CD4-positive, alpha-beta T cell (primary cell): Measurements from ENCODE around the gene PFKM. TPM values are rescaled to one million over a fixed set of nuclear protein-coding genes. Genes with fewer than 3 reads are reported as not detected.

Source experiments
- ATAC-seq: fragments of 200-7000 bp; cut with Tn5 transposase; one replicate; pipeline ENCODE4 v1.10.0; 2022; ENCODE audit warnings: mild to moderate bottlenecking; ENCODE audit not compliant: poor library complexity
- CTCF ChIA-PET: fragments of 350-600 bp; sonication (Branson Sonifier 250); formaldehyde crosslinking; loops from one replicate; lab custom pipeline; 2021; ENCODE audit warnings: antibody characterized with exemption, inconsistent platforms; lab: Charles Lee
- POLR2A ChIA-PET: fragments of 350-600 bp; sonication (Branson Sonifier 250); formaldehyde crosslinking; loops from one replicate; lab custom pipeline; 2021; ENCODE audit warnings: antibody characterized with exemption, inconsistent platforms; lab: Charles Lee
- DNase-seq, 14 experiments: peaks; one replicate each; pipeline ENCODE4 v3.0.0-alpha.2; 2013 to 2020; ENCODE audit warnings: mixed read lengths in 2 of 14
- H3K27ac ChIP-seq, 2 donors: one replicate each; pipeline versions ENCODE4 v1.5.1 to v1.7.0; 2013; ENCODE audit warnings: low read length in 2 of 2, low read depth in 1 of 2, mild to moderate bottlenecking in 1 of 2
- H3K27me3 ChIP-seq, 2 experiments: 1 replicate in 1 of 2; 2 replicates in 1 of 2; pipeline versions ENCODE4 v1.6.1 to v1.7.0; 2013; ENCODE audit warnings: low read length in 2 of 2, control low read depth in 1 of 2, mild to moderate bottlenecking in 1 of 2, moderate library complexity in 1 of 2; ENCODE audit not compliant: insufficient read depth in 2 of 2, control insufficient read depth in 1 of 2
- H3K36me3 ChIP-seq: one replicate; pipeline ENCODE4 v1.6.1; 2013; ENCODE audit warnings: low read length, control low read depth; ENCODE audit not compliant: insufficient read depth
- H3K4me1 ChIP-seq: one replicate; pipeline ENCODE4 v1.6.1; 2013; ENCODE audit warnings: low read length, control low read depth; ENCODE audit not compliant: insufficient read depth
- H3K4me3 ChIP-seq: one replicate; pipeline ENCODE4 v1.5.1; 2013; ENCODE audit warnings: mild to moderate bottlenecking, low read length, moderate library complexity
- H3K9me3 ChIP-seq, 2 experiments: 1 replicate in 1 of 2; 2 replicates in 1 of 2; pipeline versions ENCODE4 v1.6.1 to v1.7.0; 2013; ENCODE audit warnings: low read length in 2 of 2, mild to moderate bottlenecking in 2 of 2, control low read depth in 1 of 2, moderate library complexity in 1 of 2; ENCODE audit not compliant: control insufficient read depth in 1 of 2, insufficient read depth in 1 of 2
- H3K27ac Mint-ChIP-seq: one replicate; pipeline ENCODE4 v1.8.0; 2020; ENCODE audit warnings: mixed read lengths
- H3K27me3 Mint-ChIP-seq: one replicate; pipeline ENCODE4 v1.8.0; 2021; ENCODE audit warnings: mixed read lengths
- H3K36me3 Mint-ChIP-seq: one replicate; pipeline ENCODE4 v1.8.0; 2021; ENCODE audit warnings: low read depth, mixed read lengths
- H3K4me1 Mint-ChIP-seq: one replicate; pipeline ENCODE4 v1.8.0; 2021; ENCODE audit warnings: low read depth, mixed read lengths
- H3K4me3 Mint-ChIP-seq: one replicate; pipeline ENCODE4 v1.8.0; 2020; ENCODE audit warnings: mild to moderate bottlenecking, mixed read lengths
- H3K9me3 Mint-ChIP-seq: one replicate; pipeline ENCODE4 v1.8.0; 2020; ENCODE audit warnings: mixed read lengths
- CTCF ChIP-seq: fragments of 200-600 bp; IDR thresholded peaks from one replicate; pipeline ENCODE4 v1.8.0; 2022; ENCODE audit warnings: antibody characterized with exemption, mild to moderate bottlenecking
- intact Hi-C, 2 experiments: fragments of 100-400 bp; cut with DNase I in 1 of 2; cut with micrococcal nuclease in 1 of 2; formaldehyde crosslinking; loops; one replicate each; pipeline versions ENCODE4 v1.15.1 to v1.9.0; 2023 to 2025; cut with DNase I, micrococcal nuclease
- total RNA-seq, 174 experiments: library from RNA in 2 of 174; stranded (reverse) in 2 of 174; gene quantifications; one replicate each; pipeline ENCODE4 v1.2.3 and lab custom pipeline; 2021 to 2026

PFKM gene
- total RNA-seq, 2 experiments from 2014 or later = 9.3 to 9.4 TPM

DNA sequence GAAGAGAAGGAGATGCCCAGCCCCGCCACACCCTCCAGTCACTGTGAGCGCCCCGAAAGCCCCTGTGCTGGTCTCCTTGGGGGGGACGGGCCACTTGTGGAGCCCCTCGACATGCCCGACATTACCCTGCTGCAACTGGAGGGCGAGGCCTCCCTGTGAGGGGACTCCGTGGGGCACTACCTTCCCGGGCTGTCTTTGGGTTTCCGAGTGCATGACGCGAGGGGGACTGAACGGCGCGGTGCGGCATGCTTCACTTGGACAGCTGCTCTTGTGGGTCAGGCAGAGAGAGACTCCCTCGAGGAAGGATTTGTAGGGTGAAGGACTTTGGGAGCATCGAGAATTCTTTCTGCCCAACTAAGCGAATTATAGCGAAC lies 65.4 kb downstream of the PFKM start:
- H3K27ac Mint-ChIP-seq = no peak overlapping the region
- no peaks in the 10 kb centered on the region for H3K36me3 ChIP-seq
- peaks cover 4% of the 10 kb centered on the region for H3K36me3 Mint-ChIP-seq
- ChIA-PET CTCF (interaction anchor here (2.6 kb wide), 1 partner anchor 14 kb away, joined by 23 read pairs; no protein-coding TSS in a partner anchor), POLR2A (interaction anchor here (3.4 kb wide), 1 partner anchor 14 kb away, joined by 73 read pairs; no protein-coding TSS in a partner anchor)
- DNase-seq (no peak), ATAC-seq (no peak)
- H3K27ac ChIP-seq = no peak overlapping the region
- TF ChIP-seq CTCF = no peak
- peaks cover 0 to 7% of the 10 kb centered on the region in 2 experiments for H3K9me3 ChIP-seq
- peak overlapping the region; percentile 73 for H3K4me3 Mint-ChIP-seq
- no peaks in the 10 kb centered on the region for H3K9me3 Mint-ChIP-seq
- peaks cover 14 to 15% of the 10 kb centered on the region in 2 experiments for H3K27me3 ChIP-seq
- peaks cover 38% of the 10 kb centered on the region for H3K27me3 Mint-ChIP-seq
- intact Hi-C loops = loop anchor here in 1 of 2 experiments (5.0 kb wide), 1 partner anchor 168 kb away; the partner anchor contains the start of gene ZNF641
- H3K4me1 Mint-ChIP-seq = no peaks in the 10 kb centered on the region
- peaks cover 25% of the 10 kb centered on the region for H3K4me1 ChIP-seq
- H3K4me3 ChIP-seq = peak overlapping the region; percentile 76

GRCh38 chr12:48185181-48185919 lies 66.2 kb downstream of the PFKM start:
- H3K9me3 ChIP-seq = peaks cover 0 to 7% of the 10 kb centered on the region in 2 experiments
- Mint-ChIP-seq H3K36me3 (peaks cover 4% of the 10 kb centered on the region), H3K27me3 (peaks cover 33% of the 10 kb centered on the region), H3K9me3 (no peaks in the 10 kb centered on the region), H3K4me3 (peak overlapping the region; percentile 73), H3K4me1 (no peaks in the 10 kb centered on the region), H3K27ac (no peak overlapping the region)
- ChIA-PET CTCF (interaction anchor here (1.7 kb wide), 1 partner anchor 13 kb away, joined by 8 read pairs; no protein-coding TSS in a partner anchor), POLR2A (interaction anchor here (0.8 to 3.4 kb wide), 2 partner anchors 13 to 14 kb away, joined by 3 to 73 read pairs; no protein-coding TSS in a partner anchor)
- TF ChIP-seq CTCF = no peak
- ATAC-seq (no peak), DNase-seq (no peak)
- peaks cover 15 to 19% of the 10 kb centered on the region in 2 experiments for H3K27me3 ChIP-seq
- no peak overlapping the region for H3K27ac ChIP-seq
- H3K36me3 ChIP-seq = no peaks in the 10 kb centered on the region
- H3K4me3 ChIP-seq = no peak overlapping the region
- H3K4me1 ChIP-seq = peaks cover 25% of the 10 kb centered on the region
- intact Hi-C loops = loop anchor here in 1 of 2 experiments (5.0 kb wide), 2 partner anchors 272 to 432 kb away; no protein-coding TSS in a partner anchor

DNA sequence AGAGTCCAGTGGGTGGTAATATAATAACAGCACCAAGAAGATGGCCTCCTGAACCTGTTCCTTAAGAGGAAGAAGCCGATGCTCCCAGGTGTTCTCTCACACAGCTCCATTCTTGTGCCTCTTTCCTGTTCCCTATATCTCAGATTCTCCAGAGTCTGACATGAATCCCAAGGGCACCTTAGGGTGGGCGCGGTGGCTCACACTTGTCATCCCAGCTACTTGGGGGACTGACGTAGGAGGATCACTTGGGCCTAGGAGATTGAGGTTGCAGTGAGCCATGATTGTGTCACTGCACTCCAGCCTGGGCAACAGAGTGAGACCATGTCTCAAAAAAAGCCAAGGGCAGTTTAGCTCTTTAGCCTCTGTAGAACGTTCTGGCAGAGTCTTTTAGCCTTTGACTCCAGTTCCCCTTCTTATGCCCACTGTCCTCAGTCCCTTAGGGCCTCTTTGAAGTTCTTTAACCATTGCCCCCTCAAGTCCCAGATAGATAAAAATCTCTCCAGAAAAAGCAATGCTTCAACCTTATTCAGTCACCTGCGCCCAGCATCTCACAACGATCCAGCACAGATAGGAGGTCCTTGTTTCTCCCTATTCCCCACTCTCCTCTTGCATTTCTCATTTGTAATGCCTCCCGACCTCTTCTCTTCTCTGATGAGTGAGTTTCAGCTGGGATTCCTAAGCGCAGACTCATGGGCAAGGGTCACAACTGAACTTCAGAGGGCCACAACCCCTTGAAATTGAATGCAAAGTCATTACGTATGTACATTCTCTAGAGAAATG lies 68.9 kb downstream of the PFKM start:
- Histone ChIP-seq H3K27ac (no peak overlapping the region), H3K4me1 (peaks cover 15% of the 10 kb centered on the region), H3K27me3 (peaks cover 15 to 19% of the 10 kb centered on the region in 2 experiments), H3K36me3 (no peaks in the 10 kb centered on the region), H3K9me3 (peaks cover 0 to 7% of the 10 kb centered on the region in 2 experiments), H3K4me3 (no peak overlapping the region)
- Mint-ChIP-seq H3K9me3 (no peaks in the 10 kb centered on the region), H3K36me3 (peaks cover 1% of the 10 kb centered on the region), H3K4me3 (no peak overlapping the region), H3K27ac (no peak overlapping the region), H3K27me3 (peaks cover 23% of the 10 kb centered on the region), H3K4me1 (no peaks in the 10 kb centered on the region)
- no peak for TF ChIP-seq CTCF
- ChIA-PET CTCF (interaction anchor here (0.9 to 2.1 kb wide), 4 partner anchors 10 to 225 kb away, joined by 3 to 5 read pairs (median 3); partner anchors contain the start of gene TMEM106C), POLR2A (no interaction called here)
- DNase-seq (no peak), ATAC-seq (no peak)
- intact Hi-C loops = loop anchor here (2.0 to 5.0 kb wide), 3 partner anchors 267 to 429 kb away; no protein-coding TSS in a partner anchor
